Measurements from ENCODE around the gene BICRA. TPM values are rescaled to one million over a fixed set of nuclear protein-coding genes. Genes with fewer than 3 reads are reported as not detected.

The BICRA gene
- total RNA-seq, 2 experiments from 2014 or later: 4.4 to 16.0 TPM

- H3K4me2 ChIP-seq (ENCODE audit: low read length): no peak overlapping the region
- BruUV-seq (replicated peaks): no TSS peak
- no peaks in the 10 kb centered on the region for H3K9me2 ChIP-seq (ENCODE audit: insufficient read depth, low read length)
- TF ChIP-seq, protein P1, sequence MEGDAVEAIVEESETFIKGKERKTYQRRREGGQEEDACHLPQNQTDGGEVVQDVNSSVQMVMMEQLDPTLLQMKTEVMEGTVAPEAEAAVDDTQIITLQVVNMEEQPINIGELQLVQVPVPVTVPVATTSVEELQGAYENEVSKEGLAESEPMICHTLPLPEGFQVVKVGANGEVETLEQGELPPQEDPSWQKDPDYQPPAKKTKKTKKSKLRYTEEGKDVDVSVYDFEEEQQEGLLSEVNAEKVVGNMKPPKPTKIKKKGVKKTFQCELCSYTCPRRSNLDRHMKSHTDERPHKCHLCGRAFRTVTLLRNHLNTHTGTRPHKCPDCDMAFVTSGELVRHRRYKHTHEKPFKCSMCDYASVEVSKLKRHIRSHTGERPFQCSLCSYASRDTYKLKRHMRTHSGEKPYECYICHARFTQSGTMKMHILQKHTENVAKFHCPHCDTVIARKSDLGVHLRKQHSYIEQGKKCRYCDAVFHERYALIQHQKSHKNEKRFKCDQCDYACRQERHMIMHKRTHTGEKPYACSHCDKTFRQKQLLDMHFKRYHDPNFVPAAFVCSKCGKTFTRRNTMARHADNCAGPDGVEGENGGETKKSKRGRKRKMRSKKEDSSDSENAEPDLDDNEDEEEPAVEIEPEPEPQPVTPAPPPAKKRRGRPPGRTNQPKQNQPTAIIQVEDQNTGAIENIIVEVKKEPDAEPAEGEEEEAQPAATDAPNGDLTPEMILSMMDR (conservative IDR thresholded peaks at IDR 0.05; ENCODE audit: low read length): no peak
- no peak for TF ChIP-seq EZH2phosphoT487 (IDR thresholded peaks at IDR 0.05; ENCODE audit: borderline replicate concordance, low read depth, low read length)
- no peaks in the 10 kb centered on the region for H3K79me2 ChIP-seq (ENCODE audit: insufficient read depth, low read depth, low read length)
- no peaks in the 10 kb centered on the region for H3K9me3 ChIP-seq (ENCODE audit: low read length)
- H3K4me1 ChIP-seq (ENCODE audit: insufficient read depth, low read length, poor library complexity, severe bottlenecking): no peaks in the 10 kb centered on the region
- H4K20me1 ChIP-seq (ENCODE audit: insufficient read depth, low read length): no peaks in the 10 kb centered on the region
- ChIA-PET POLR2A (no interaction called here), CTCF (ENCODE audit: unreplicated experiment) (interaction anchor here (0.6 kb wide), 1 partner anchor 372 kb away, joined by 3 read pairs; no protein-coding TSS in a partner anchor)
- H3K27ac ChIP-seq (ENCODE audit: low read depth, low read length, poor library complexity, severe bottlenecking): no peak overlapping the region
- no peak overlapping the region for H3K4me3 ChIP-seq (ENCODE audit: low read depth, low read length, poor library complexity, severe bottlenecking)
- no peak for DNase-seq (ENCODE audit: low spot score)
- H3K36me3 ChIP-seq (ENCODE audit: insufficient read depth, low read length): peaks cover 10% of the 10 kb centered on the region; the same call in 1 of the 2 replicates
- no peak overlapping the region for H2AFZ ChIP-seq (ENCODE audit: low read length)
- intact Hi-C loops (cut with micrococcal nuclease; ENCODE audit: unreplicated experiment): no loop called here
Observed at GRCh38 chr19:47687906-47688305, 79.0 kb downstream of the BICRA start.

- H3K4me3 ChIP-seq (ENCODE audit: low read depth, low read length, poor library complexity, severe bottlenecking): no peak overlapping the region
- H3K9me3 ChIP-seq (ENCODE audit: low read length): no peaks in the 10 kb centered on the region
- H2AFZ ChIP-seq (ENCODE audit: low read length): no peak overlapping the region
- no peak for DNase-seq (ENCODE audit: low spot score)
- no TSS peak for BruUV-seq (replicated peaks)
- H3K9me2 ChIP-seq (ENCODE audit: insufficient read depth, low read length): no peaks in the 10 kb centered on the region
- POLR2A ChIA-PET: interaction anchor here (0.6 kb wide), 3 partner anchors 216 to 327 kb away, joined by 3 to 4 read pairs (median 3); no protein-coding TSS in a partner anchor
- CTCF ChIA-PET (ENCODE audit: unreplicated experiment): no interaction called here
- H3K4me2 ChIP-seq (ENCODE audit: low read length): no peak overlapping the region
- no peaks in the 10 kb centered on the region for H3K4me1 ChIP-seq (ENCODE audit: insufficient read depth, low read length, poor library complexity, severe bottlenecking)
- H3K27ac ChIP-seq (ENCODE audit: low read depth, low read length, poor library complexity, severe bottlenecking): no peak overlapping the region
- no peaks in the 10 kb centered on the region for H3K79me2 ChIP-seq (ENCODE audit: insufficient read depth, low read depth, low read length)
- no peaks in the 10 kb centered on the region for H4K20me1 ChIP-seq (ENCODE audit: insufficient read depth, low read length)
- H3K36me3 ChIP-seq (ENCODE audit: insufficient read depth, low read length): peaks cover 13% of the 10 kb centered on the region; the same call in 1 of the 2 replicates
- intact Hi-C loops (cut with micrococcal nuclease; ENCODE audit: unreplicated experiment): no loop called here
- TF ChIP-seq, protein P1 (conservative IDR thresholded peaks at IDR 0.05; ENCODE audit: low read length): no peak
- no peak for TF ChIP-seq EZH2phosphoT487 (IDR thresholded peaks at IDR 0.05; ENCODE audit: borderline replicate concordance, low read depth, low read length)
Observed at GRCh38 chr19:47691090-47691489, 82.2 kb downstream of the BICRA start.

- H2AFZ ChIP-seq (ENCODE audit: low read length): no peak overlapping the region
- no peaks in the 10 kb centered on the region for H3K79me2 ChIP-seq (ENCODE audit: insufficient read depth, low read depth, low read length)
- POLR2A ChIA-PET: no interaction called here
- H3K9me3 ChIP-seq (ENCODE audit: low read length): no peaks in the 10 kb centered on the region
- TF ChIP-seq, protein P1 (conservative IDR thresholded peaks at IDR 0.05; ENCODE audit: low read length): no peak
- no peak for TF ChIP-seq EZH2phosphoT487 (IDR thresholded peaks at IDR 0.05; ENCODE audit: borderline replicate concordance, low read depth, low read length)
- no peaks in the 10 kb centered on the region for H3K4me1 ChIP-seq (ENCODE audit: insufficient read depth, low read length, poor library complexity, severe bottlenecking)
- no peak for DNase-seq (ENCODE audit: low spot score)
- H3K27ac ChIP-seq (ENCODE audit: low read depth, low read length, poor library complexity, severe bottlenecking): no peak overlapping the region
- H3K4me2 ChIP-seq (ENCODE audit: low read length): no peak overlapping the region
- intact Hi-C loops (cut with micrococcal nuclease; ENCODE audit: unreplicated experiment): no loop called here
- no peaks in the 10 kb centered on the region for H4K20me1 ChIP-seq (ENCODE audit: insufficient read depth, low read length)
- H3K4me3 ChIP-seq (ENCODE audit: low read depth, low read length, poor library complexity, severe bottlenecking): no peak overlapping the region
- H3K9me2 ChIP-seq (ENCODE audit: insufficient read depth, low read length): no peaks in the 10 kb centered on the region
- no TSS peak for BruUV-seq (replicated peaks)
- CTCF ChIA-PET (ENCODE audit: unreplicated experiment): no interaction called here
- peaks cover 13% of the 10 kb centered on the region; the same call in 1 of the 2 replicates for H3K36me3 ChIP-seq (ENCODE audit: insufficient read depth, low read length)
Observed at GRCh38 chr19:47691782-47692181, 82.8 kb downstream of the BICRA start.
